A673 (cell line): Measurements from ENCODE around the gene TAGLN. TPM values are rescaled to one million over a fixed set of nuclear protein-coding genes. Genes with fewer than 3 reads are reported as not detected.

Experiments
- BruUV-seq: library from RNA; stranded (reverse); fragments of 400-500 nt; replicated peaks from 2 replicates; lab custom pipeline; 2021; lab: Mats Ljungman, UMichigan
- CTCF ChIA-PET: fragments of 300-600 bp; sonication (Branson Sonifier 250); formaldehyde crosslinking; loops from one replicate; lab custom pipeline; 2022; ENCODE audit warnings: antibody characterized with exemption; lab: Charles Lee
- POLR2A ChIA-PET: fragments of 300-600 bp; sonication (Branson Sonifier 250); formaldehyde crosslinking; loops from one replicate; lab custom pipeline; 2022; ENCODE audit warnings: antibody characterized with exemption; ENCODE audit not compliant: low non-redundant PET; lab: Charles Lee
- DNase-seq: peaks from one replicate; pipeline ENCODE4 v3.0.0-alpha.2; 2015; ENCODE audit warnings: low spot score
- H3K27ac ChIP-seq: fragments of 200-600 bp; sonication (generic); 2 replicates; pipeline ENCODE4 v1.5.1; 2016; ENCODE audit warnings: mixed run types, low read depth, mild to moderate bottlenecking, mixed read lengths, antibody characterized with exemption, low read length; ENCODE audit not compliant: poor library complexity, severe bottlenecking
- H3K27me3 ChIP-seq: fragments of 200-600 bp; sonication (generic); replicated peaks from 2 replicates; pipeline ENCODE4 v1.6.1; 2017; ENCODE audit warnings: mixed run types, low read depth, mild to moderate bottlenecking, mixed read lengths, antibody characterized with exemption, low read length; ENCODE audit not compliant: insufficient read depth, poor library complexity
- H3K36me3 ChIP-seq: fragments of 200-600 bp; sonication (generic); 2 replicates; pipeline ENCODE4 v1.6.1; 2016; ENCODE audit warnings: mixed run types, mild to moderate bottlenecking, mixed read lengths, antibody characterized with exemption, low read length; ENCODE audit not compliant: insufficient read depth, poor library complexity, severe bottlenecking
- H3K4me1 ChIP-seq: fragments of 200-600 bp; sonication (generic); 2 replicates; pipeline ENCODE4 v1.6.1; 2017; ENCODE audit warnings: mixed run types, mild to moderate bottlenecking, mixed read lengths, antibody characterized with exemption, low read length; ENCODE audit not compliant: insufficient read depth, poor library complexity, severe bottlenecking
- H3K4me3 ChIP-seq: fragments of 200-600 bp; sonication (generic); 2 replicates; pipeline ENCODE4 v1.5.1; 2016; ENCODE audit warnings: low read depth, mixed run types, mild to moderate bottlenecking, mixed read lengths, low read length; ENCODE audit not compliant: poor library complexity, severe bottlenecking
- H3K9me3 ChIP-seq: fragments of 200-600 bp; sonication (generic); 2 replicates; pipeline ENCODE4 v1.6.1; 2016; ENCODE audit warnings: mixed run types, low read depth, mild to moderate bottlenecking, mixed read lengths, antibody characterized with exemption, low read length; ENCODE audit not compliant: poor library complexity, severe bottlenecking
- CTCF ChIP-seq: fragments of 300-800, 200-600 bp; sonication (generic); conservative IDR thresholded peaks from 2 replicates; pipeline ENCODE4 v1.5.1; 2017; ENCODE audit warnings: low read depth, mild to moderate bottlenecking, antibody characterized with exemption, low read length, moderate library complexity, mixed read lengths
- EZH2 ChIP-seq: fragments of 200-600 bp; sonication (generic); IDR thresholded peaks from 2 replicates; pipeline ENCODE4 v1.6.1; 2017; ENCODE audit warnings: borderline replicate concordance, low read depth, mild to moderate bottlenecking, mixed read lengths, antibody characterized with exemption, low read length; ENCODE audit not compliant: poor library complexity, severe bottlenecking
- intact Hi-C: fragments of 100-400 bp; cut with micrococcal nuclease; formaldehyde crosslinking; loops from one replicate; pipeline ENCODE4 v1.10.0; 2022; ENCODE audit not compliant: unreplicated experiment
- total RNA-seq: library from RNA; stranded (reverse); gene quantifications from 2 replicates; pipeline ENCODE4 v1.2.3, GENCODE V29; 2021

TAGLN gene
- total RNA-seq, 1 experiment from 2014 or later, result 27.2 TPM

DNA sequence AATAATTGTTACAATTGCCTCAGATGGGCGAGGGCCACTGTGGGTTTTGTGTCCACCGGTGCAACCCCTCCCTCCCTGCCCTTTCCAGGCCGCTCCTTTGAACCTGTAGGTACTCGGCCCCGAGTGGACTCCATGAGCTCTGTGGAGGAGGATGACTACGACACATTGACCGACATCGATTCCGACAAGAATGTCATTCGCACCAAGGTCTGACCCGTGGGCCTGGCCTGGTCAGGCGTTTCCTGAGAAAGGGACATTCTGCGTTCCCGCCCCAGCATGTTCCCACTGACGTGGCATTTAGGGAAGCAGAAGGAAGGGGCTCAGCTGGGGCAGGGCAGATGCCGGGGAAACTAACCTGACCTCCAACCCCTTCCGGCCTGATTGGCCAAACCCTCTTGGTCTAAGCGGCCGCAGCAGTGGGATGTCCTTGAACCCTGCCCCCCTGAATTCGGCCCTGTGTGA is 10.5 kb upstream of the TAGLN start:
- intact Hi-C loops, result no loop called here
- no peaks in the 10 kb centered on the region for H3K9me3 ChIP-seq
- BruUV-seq, result no TSS peak
- POLR2A ChIA-PET, result interaction anchor here (0.5 kb wide), 1 partner anchor 45 kb away, joined by 3 read pairs; no protein-coding TSS in a partner anchor
- H3K4me1 ChIP-seq, result no peaks in the 10 kb centered on the region
- no peak overlapping the region for H3K4me3 ChIP-seq
- H3K27me3 ChIP-seq, result no peaks in the 10 kb centered on the region
- DNase-seq, result no peak
- H3K36me3 ChIP-seq, result peaks cover 13% of the 10 kb centered on the region
- TF ChIP-seq CTCF, result no peak
- TF ChIP-seq EZH2, result no peak
- H3K27ac ChIP-seq, result no peak overlapping the region
- CTCF ChIA-PET, result no interaction called here

DNA sequence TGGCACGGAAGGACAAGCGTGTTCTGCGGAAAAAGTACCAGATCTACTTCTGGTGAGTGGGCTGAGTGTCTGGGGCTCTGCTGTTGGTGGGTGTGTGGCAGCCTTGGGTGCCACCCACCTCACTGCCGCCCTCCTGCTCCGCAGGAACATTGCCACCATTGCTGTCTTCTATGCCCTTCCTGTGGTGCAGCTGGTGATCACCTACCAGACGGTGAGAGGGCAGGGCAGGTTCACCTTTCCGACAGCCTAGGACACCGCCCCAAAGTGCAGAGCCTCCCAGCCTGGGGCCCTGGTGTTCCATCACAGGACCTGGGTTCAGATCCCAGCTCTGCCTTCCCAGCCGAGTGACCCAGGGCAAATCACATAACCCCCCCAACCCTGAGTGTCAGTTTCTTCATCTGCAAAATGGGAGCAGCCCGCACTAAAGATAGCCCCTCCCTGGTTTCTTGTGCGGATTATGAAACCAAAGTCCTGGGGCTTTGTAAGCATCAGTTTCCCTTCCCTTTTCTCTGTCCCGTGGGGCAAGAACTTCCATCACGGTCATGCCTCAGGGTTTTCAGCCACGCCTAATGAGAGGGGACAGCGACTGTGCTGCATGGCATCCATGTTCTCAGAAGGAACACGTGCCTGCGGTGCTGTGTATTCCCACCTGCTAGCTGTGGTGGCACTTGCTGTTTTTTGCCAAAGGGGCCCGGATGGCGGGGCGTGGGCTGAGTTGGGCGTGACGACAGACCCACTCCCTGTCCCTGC is 9.8 kb upstream of the TAGLN start:
- no peaks in the 10 kb centered on the region for H3K4me1 ChIP-seq
- intact Hi-C loops, result no loop called here
- H3K27me3 ChIP-seq, result no peaks in the 10 kb centered on the region
- no peak for TF ChIP-seq EZH2
- no peak for TF ChIP-seq CTCF
- BruUV-seq, result no TSS peak
- H3K36me3 ChIP-seq, result peaks cover 13% of the 10 kb centered on the region
- no peaks in the 10 kb centered on the region for H3K9me3 ChIP-seq
- no peak overlapping the region for H3K4me3 ChIP-seq
- no peak for DNase-seq
- CTCF ChIA-PET, result no interaction called here
- POLR2A ChIA-PET, result no interaction called here
- H3K27ac ChIP-seq, result no peak overlapping the region

GRCh38 chr11:117189941-117190544 is 9.1 kb upstream of the TAGLN start:
- no peaks in the 10 kb centered on the region for H3K9me3 ChIP-seq
- H3K4me1 ChIP-seq, result no peaks in the 10 kb centered on the region
- ChIA-PET CTCF (no interaction called here), POLR2A (no interaction called here)
- intact Hi-C loops, result no loop called here
- peaks cover 13% of the 10 kb centered on the region for H3K36me3 ChIP-seq
- DNase-seq, result no peak
- no peak overlapping the region for H3K4me3 ChIP-seq
- H3K27me3 ChIP-seq, result no peaks in the 10 kb centered on the region
- H3K27ac ChIP-seq, result no peak overlapping the region
- TF ChIP-seq EZH2, result no peak
- no peak for TF ChIP-seq CTCF
- no TSS peak for BruUV-seq
